GM19324 (cell line): ENCODE measurements around the gene BCR.

ENCODE experiments used
- ATAC-seq: cut with Tn5 transposase; IDR thresholded peaks from one replicate; pipeline ENCODE4 v1.9.1; 2021; ENCODE audit warnings: mild to moderate bottlenecking, moderate library complexity; ENCODE audit not compliant: unreplicated experiment, low FRiP score

The BCR gene

GRCh38 chr22:23175817-23176644, 4.3 kb upstream of the BCR start:
- no peak for ATAC-seq

- no peak for ATAC-seq
Observed at GRCh38 chr22:23176645-23177027, 3.7 kb upstream of the BCR start.

GRCh38 chr22:23177197-23177596, 3.1 kb upstream of the BCR start:
- ATAC-seq, result no peak

- no peak for ATAC-seq
Observed at GRCh38 chr22:23178512-23179254, 1.6 kb upstream of the BCR start.

GRCh38 chr22:23179381-23180299, 669 bp upstream of the BCR start:
- no peak for ATAC-seq

GRCh38 chr22:23180893-23181720, 798 bp downstream of the BCR start:
- ATAC-seq, result peak; percentile 7

- ATAC-seq, result no peak
Observed at GRCh38 chr22:23181721-23182308, 1.5 kb downstream of the BCR start.

- ATAC-seq, result no peak
Observed at GRCh38 chr22:23182309-23183060, 2.2 kb downstream of the BCR start.

GRCh38 chr22:23183061-23183698, 2.9 kb downstream of the BCR start:
- ATAC-seq, result no peak

GRCh38 chr22:23184100-23184763, 3.9 kb downstream of the BCR start:
- no peak for ATAC-seq

- ATAC-seq, result no peak
Observed at GRCh38 chr22:23184764-23185113, 4.4 kb downstream of the BCR start.

GRCh38 chr22:23187211-23187610, 6.9 kb downstream of the BCR start:
- ATAC-seq, result no peak

GRCh38 chr22:23187871-23188700, 7.8 kb downstream of the BCR start:
- ATAC-seq, result no peak

GRCh38 chr22:23190526-23190925, 10.2 kb downstream of the BCR start:
- ATAC-seq, result no peak

- no peak for ATAC-seq
Observed at GRCh38 chr22:23192133-23192532, 11.8 kb downstream of the BCR start.

- ATAC-seq, result no peak
Observed at GRCh38 chr22:23192558-23192957, 12.2 kb downstream of the BCR start.

- no peak for ATAC-seq
Observed at GRCh38 chr22:23193196-23193827, 13.0 kb downstream of the BCR start.
